ENCODE data around the gene SLC15A1.

The SLC15A1 gene, protein sequence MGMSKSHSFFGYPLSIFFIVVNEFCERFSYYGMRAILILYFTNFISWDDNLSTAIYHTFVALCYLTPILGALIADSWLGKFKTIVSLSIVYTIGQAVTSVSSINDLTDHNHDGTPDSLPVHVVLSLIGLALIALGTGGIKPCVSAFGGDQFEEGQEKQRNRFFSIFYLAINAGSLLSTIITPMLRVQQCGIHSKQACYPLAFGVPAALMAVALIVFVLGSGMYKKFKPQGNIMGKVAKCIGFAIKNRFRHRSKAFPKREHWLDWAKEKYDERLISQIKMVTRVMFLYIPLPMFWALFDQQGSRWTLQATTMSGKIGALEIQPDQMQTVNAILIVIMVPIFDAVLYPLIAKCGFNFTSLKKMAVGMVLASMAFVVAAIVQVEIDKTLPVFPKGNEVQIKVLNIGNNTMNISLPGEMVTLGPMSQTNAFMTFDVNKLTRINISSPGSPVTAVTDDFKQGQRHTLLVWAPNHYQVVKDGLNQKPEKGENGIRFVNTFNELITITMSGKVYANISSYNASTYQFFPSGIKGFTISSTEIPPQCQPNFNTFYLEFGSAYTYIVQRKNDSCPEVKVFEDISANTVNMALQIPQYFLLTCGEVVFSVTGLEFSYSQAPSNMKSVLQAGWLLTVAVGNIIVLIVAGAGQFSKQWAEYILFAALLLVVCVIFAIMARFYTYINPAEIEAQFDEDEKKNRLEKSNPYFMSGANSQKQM

DNA sequence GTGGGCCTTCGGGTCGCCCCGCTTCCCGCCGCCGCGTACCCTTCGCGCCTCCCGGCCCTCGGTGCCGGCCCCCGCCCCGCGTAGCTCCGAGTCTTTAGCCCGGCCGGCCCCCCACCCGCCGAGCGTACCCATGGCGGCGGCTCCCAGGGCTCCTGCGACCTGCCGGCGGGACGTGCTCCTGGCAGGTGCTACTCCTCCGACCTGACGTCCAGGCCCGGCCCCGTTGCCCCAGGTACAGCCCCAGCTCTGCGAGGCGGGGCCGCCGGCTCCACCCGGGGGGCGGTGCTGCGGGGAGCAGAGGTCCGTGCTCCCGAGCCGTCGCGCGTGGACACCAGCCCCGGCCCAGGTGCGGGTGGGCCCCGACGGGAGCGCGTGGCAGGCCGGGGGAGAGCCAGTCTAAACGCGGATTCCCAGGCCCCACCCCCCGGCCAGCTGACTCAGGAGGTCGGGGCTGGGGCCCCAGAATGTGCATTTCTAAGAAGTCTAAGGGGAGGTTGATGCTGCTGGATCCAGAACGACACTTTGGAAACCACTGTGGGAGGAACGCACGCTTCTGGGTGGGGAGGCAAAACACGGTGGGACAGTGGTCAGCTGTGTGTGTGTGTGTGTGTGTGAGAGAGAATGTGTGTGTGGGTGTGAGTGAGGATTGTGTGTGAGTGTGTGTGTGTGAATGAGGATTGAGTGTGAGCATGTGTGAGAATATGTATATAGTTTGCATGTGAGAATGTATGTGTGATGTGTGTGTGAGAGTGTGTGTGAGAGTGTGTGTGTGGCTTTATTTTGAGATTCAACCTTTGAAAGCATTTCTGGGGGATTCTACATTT, at the start of gene SLC15A1:
TSS of gene SLC15A1 (minus strand) at position 206 of the 824 bp plus-strand sequence. CDS start at position 132, 74 bp downstream.
- no peak for DNase-seq (ENCODE audit: low read depth)

DNA sequence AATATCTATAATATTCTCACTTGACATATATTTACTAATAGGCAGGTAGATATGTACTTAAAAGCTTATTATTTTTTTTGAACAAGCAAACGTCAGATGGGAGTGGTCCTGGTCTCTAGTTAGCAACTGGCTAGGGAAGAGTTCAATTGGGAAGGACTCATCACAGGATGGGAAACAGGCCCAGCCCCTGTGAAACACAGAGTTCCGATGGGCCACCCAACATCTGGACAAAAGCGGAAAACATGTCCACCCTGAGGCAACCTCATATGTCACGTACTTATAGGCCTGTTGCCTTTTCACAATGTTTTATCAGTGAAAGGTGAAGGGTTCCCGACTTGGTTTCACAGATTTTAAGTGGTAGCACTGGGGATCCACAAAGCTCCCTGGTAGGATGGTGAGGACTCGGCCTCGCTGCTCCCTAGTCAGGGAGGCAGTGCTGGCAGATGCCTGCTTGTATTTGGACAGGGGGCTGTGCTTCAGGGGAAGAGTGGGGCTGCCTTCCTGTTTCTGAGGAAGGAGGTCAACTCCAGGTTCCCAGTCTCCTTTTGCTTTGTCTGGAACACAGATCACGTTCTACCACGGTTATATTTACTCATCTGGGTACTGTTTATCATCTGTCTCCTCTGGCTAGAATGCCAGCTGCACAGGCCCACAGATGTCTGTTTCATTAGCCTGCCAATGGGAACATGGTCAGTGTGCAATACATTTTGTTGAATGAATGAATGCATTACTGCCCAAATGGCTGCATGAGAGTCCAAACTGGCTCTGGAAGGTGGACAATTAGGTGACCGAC, 49.4 kb upstream of the SLC15A1 start:
- no peak for DNase-seq (ENCODE audit: low read depth)

DNA sequence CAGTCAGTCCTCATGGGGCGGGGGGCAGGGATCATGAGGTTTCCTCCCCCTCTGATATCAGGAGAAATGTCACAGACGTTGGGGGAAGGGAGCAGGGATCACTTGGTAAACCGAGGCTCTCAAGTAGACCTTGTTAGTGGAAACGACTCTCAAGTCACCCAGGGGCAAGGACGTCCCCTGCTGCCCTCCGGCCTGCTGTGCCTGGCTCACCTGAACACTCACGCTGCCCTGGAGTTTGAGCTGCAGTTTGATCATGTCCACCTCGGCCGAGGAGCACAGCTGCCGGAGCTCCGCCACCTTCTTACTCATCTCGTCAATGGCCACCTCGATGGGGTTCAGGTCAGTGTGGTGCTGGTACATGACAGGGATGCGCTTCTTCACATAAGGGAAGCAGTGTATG, 47.6 kb upstream of the SLC15A1 start:
- no peak for DNase-seq (ENCODE audit: low read depth)

DNA sequence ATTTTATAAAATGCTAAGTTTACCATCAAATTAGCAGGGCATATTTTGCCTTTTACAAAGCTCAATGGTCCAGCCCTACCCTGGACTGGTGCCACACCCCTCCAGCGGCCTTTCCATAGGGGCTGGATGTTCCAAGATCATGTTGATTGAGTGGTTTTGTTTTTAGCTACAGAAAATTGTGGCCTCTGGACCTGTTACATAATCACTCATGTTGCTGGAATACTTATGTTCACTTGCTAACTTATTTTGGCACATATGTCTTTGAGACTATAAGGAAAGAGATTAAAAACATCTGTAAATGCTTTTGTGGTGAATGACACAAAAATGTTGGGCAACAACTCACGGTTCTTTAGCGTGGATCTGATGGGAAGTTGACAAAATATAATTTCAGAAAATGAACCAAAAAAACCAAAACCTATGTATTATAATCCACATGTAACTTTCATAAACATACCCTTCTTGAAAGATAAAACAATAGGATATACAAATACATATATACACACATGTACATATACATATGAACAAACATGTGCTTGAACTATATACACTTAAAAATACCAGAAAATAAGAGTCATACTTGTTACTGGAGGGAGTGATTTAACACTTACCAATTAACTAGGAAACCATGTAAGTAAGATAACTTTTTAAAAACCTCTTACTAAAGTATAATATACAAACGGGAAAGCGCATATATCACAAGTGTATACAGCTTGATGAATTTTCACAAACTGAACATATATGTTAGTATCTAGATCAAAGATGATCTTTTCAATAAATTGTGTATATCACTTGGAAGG, 46.6 kb upstream of the SLC15A1 start:
- DNase-seq (ENCODE audit: low read depth) = no peak

DNA sequence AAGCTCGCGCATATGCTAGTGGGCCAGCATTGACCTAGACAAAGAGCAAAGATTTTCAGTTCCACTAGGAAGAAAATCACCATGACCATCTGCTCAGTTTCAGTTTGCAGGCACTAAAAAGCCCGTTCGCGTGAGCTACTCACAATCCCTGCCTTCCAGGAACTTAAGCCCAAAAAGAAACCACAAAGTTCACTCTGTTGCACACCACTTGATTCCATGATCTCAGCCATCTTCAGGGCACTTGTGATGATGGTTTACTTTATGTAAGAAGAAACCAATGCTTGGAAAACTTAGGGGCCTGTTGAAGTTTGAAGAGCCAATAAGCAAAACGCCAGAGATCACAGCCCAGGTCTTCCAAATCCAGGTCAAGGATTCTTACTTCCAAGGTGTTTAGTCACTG, 45.0 kb upstream of the SLC15A1 start:
- DNase-seq (ENCODE audit: low read depth) = no peak

DNA sequence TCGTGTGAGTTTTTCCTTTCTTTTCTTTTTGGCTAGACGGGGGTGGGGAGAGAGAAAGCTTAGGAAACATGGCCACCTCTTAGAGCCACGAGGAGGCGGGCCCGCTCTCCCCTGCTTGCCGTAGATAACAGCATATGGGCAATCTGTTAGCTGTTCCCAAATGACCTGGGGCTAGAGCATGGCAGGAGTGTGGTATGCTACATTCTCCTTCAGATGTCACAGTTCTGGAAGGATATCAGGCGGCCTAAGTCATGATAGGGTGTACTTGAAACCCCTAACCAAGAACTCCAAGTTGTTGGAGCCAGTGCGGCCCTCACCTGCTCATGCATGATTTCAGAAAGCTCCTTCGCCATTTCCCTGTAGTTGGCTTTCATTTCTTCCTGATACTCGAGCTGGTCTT, 44.3 kb upstream of the SLC15A1 start:
- no peak for DNase-seq (ENCODE audit: low read depth)

DNA sequence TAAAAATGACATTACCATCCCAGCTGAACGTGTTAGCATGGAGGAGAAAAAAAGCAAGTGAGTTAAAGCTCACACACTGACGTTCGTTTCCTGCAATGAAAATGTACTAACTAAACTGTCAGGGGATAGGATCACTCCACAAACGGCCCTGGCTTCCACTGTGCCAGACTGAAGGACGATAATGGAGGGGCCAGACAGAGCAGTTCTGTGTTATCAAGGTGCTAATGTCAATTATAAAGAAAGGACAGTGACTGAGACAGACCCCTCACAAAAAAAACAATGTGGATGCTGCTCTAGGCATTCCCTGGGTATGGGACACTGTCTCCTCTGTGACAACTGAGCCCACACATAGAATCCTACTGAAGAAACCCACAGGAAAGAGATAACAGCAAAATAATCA, 43.7 kb upstream of the SLC15A1 start:
- DNase-seq (ENCODE audit: low read depth) = no peak

DNA sequence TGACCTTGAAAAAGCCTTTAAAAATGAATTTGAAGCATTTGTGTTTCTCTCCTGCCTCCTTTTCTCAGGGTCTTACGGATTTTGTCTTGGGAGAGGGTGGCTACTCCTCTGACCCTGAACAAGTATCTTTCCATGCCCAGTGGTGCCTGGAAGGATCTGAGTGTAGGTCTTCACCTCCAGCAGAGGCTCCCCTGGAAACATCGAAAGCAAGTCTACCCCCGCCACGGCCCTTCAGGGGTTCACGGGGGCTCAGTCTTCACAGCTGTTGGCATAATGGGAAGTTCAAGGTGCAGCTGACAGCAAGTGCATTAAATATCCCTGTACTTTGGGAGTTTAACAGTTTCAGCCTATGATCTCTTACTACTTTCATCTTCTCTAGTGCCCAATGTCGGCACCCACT, 42.7 kb upstream of the SLC15A1 start:
- no peak for DNase-seq (ENCODE audit: low read depth)

DNA sequence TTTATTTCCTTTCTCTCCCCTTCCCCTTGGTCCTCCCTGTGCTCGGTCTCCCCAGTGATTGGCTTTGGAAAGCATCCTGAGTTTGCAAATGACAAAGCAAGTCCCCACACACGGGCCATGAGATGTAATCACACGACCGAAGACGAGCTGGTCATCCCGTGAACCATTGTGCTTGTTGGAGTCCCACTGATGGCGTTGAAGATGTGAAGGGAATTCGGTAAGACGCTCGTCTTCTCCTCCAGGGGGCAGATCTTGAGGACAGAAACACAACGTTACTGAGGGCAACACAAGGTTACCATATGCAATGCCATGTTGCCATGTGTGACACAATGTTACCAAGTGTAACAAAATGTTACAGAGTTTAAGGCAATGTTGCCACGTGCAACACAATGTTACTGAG, 42.0 kb upstream of the SLC15A1 start:
- no peak for DNase-seq (ENCODE audit: low read depth)

DNA sequence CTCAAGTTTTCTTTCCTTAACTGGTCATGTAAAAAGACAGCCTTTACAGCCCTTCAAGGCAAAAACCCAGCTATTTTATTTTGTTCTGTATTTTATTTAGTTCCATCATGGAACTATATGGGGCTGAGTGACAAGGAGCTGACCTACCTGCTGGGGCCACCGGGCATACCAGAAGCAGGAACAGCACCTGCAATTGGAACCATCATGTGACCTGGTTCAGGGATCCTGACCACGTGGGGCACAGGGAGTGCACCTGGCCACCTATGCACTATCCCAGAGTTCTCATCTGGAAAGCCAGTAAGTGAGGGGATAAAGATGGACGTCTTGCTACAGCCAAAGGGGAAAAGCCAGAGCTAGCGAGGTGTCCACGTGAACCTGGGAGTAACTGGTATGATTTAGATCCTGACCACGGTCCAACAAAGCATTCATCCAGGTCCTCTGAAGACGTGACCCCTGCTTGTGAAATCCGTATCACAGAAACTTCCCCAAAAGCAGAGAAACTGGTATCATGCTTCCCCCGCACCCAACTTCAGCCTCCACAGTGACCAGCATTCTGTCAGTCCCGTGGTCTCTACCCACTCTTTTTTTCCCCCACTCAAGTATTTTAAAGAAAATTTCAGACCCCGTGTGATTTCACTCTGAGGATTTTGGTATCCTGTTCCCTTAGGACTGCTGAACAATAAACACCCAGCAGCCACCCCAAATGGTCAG, 40.5 kb upstream of the SLC15A1 start:
- DNase-seq (ENCODE audit: low read depth) = no peak

DNA sequence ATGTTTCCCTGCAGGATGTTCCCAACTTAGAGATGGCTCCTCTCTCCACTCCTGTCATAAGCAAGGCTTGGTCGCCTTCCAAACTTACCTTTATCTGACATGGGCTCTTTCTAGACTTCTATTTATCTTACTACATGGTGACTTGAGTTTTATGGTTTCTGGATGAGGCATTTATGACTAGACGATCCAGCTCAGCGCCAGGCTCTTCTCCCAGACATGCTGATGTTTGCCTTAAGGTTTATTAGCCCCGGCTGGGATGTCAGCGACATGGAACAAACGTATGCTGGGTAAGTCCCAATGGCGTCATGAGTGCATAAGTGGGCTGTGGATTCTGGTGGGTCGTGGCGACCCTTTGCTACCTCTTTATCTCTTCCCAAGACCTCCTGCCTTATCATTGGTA, 39.8 kb upstream of the SLC15A1 start:
- no peak for DNase-seq (ENCODE audit: low read depth)

DNA sequence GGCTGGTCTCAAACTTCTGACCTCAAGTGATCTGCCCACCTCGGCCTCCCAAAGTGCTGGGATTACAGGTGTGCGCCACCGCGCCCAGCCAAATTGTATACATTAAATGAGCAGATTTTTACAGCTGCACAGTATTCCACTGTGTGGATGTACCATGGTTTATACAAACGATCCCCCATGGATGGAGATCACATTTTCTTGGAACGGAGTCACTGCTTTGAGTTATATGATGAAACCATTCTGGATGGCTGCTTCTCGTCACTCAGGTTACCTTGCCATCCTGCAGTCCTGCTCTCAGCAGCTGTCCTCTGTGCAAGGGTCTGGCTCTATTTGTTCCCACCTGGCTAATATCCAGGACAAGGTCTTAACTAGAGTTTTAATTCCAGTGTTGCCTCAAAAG, 39.1 kb upstream of the SLC15A1 start:
- no peak for DNase-seq (ENCODE audit: low read depth)

DNA sequence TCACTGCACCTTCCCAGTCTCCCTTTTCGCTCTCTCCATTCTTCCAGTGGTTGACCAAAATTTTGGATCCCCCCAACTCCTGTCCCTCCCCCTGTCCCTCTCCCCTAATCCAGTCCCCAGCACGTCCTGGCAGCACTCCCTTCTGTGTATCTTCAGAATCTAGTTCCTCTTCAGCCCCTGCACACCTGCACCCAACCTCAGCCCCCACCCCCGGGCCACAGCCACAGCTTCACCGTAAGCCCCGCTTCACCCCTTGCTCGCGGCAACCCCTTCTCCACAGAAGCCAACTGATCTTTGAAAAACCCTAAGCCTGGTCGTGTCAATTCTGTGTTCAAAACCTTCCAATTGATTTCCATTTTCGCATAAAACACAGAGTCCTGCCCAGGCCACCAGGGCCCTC, 35.5 kb upstream of the SLC15A1 start:
- DNase-seq (ENCODE audit: low read depth) = no peak

DNA sequence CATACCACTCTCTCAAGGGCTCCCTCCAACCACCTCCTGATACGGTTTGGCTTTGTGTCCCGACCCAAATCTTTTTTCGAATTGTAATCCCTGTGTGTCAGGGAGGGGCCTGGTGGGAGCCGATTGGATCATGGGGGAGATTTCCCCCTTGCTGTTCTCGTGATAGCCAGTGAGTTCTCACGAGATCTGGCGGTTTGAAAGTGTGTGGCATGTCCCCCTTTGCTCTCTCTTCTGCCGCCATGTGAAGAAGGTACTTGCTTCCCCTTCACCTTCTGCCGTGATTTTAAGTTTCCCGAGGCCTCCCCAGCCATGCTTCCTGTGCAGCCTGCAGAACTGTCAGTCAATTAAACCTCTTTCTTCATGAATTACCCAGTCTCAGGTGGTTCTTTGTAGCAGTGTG, 34.7 kb upstream of the SLC15A1 start:
- DNase-seq (ENCODE audit: low read depth) = no peak

DNA sequence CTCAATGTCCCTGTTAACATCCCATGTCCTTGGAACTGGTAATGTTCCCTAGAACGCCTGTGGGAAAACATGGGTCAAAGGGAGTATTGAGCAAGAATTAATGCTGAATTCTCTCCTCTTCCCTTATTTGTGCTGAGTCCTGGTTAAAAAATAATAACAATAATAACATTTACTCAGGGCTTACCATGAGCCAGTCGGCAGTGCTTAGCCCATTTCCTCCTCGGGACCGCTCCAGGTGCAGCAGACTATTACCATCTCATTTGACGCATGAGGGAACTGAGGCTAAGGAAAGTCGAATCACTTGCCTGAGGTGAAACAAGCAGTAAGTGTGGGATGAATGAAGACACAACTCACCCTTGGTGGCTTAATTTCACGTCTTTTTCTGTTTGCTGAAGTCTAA, 33.6 kb upstream of the SLC15A1 start:
- DNase-seq (ENCODE audit: low read depth) = no peak

DNA sequence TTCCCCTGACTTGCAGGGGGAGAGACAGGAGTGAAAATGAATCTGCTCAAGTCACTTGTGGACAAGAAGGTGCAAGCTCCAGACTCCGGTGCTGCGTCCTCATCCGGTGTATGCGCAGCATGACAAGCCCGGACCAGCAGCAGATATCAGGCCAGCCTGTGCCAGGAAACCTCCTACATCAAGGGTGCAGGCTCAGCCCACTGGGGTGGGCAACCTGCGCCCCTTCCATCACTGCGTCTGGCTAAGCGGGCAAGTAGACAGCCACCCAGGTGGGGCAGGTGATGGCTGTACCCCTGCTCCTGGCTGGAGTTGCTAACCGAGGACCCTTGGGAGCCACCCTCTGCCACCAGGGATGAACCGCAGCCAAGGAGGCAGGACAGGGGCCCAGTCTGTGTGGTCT, 32.9 kb upstream of the SLC15A1 start:
- no peak for DNase-seq (ENCODE audit: low read depth)

DNA sequence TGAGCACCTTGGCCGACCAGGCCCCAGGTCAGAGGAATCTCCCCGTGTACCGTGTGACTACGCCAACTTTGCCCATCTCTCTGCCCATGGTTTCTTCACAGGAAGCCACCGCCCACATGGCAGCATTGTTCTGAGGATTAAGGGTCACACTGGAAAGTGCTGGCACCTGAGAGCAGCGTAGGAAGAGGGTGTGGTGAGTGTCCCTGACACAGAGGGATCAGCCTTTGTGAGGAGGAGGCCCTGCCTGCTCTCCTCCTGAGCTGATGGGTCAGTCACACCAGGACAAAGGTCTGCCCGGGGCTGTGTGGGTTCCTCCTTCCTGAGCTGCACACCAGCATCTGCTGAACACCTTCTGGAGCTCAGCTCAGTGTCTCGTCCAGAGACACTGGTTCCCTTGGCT, 32.2 kb upstream of the SLC15A1 start:
- no peak for DNase-seq (ENCODE audit: low read depth)

DNA sequence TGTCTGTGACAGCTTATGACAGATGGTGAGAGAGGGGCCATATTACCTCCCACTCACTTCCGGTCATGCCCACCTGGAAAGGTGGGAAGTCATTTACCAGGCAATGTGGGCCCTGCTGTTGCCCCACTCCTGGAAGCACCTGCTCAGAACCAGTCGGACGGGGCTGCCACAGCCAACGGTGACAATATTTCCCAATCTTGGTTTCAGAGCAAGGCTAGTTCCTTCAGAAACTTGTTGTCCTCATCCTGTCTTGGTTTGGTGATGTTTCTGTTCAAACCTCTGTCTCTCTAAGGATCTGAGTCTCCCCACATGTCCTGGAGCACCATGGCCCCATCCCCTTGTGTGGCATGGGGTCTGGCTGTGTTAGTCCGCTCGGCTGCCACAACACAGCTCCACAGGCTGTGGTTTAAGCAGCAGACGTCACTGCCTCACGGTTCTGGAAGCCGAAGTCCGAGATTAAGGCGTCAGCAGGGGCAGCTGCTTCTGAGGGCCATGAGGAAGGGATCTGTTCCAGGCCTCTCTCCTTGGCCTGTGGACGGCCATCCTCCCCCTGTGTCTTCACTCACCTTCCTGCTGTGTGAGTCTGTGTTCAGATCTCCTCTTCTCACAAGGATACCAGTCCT, 31.5 kb upstream of the SLC15A1 start:
- no peak for DNase-seq (ENCODE audit: low read depth)

DNA sequence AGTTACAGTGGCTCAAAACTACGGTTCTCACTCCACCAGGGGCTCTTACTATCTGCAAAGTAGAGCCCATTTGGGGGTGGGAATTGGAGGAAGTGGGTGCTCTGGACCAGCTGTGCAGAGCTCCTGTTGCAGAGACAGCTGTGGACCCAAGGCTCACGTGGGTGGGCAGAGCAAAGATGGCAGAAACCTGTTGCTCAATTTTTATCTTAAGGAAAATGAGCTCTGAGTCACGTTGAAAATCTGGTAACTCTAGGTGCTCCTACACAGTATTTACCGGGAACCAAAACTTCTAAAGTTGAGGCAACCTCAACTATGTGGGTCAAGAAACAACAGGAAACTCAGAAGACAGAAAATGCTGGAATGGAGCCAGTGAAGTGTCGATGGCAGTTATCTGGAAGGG, 30.2 kb upstream of the SLC15A1 start:
- no peak for DNase-seq (ENCODE audit: low read depth)

DNA sequence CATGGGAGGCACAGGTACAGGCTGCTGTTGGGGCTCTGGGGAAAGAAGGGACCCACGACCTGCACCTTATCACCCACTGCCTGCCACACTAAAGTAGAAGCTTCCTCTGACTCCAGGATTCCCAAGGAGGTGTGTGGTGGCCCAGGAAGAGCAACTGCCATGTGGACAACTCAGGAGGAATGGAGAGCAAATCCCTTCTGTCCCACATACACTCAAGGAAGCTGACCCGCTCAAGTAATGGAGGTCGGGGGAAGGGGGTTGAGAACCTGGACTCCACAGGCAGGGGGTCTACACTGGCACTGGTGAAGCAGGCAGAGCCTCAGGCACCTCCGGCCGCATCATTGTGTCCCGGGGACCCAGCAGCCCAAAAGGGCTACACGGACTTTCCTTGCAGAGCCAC, 29.4 kb upstream of the SLC15A1 start:
- DNase-seq (ENCODE audit: low read depth) = no peak
